Upper lobe of right lung (tissue), 1 donor: ENCODE data around the gene SNRPB. TPM values are rescaled to one million over a fixed set of nuclear protein-coding genes. Genes with fewer than 3 reads are reported as not detected.

Source experiments
- ATAC-seq: fragments of 200-7000 bp; cut with Tn5 transposase; one replicate; pipeline ENCODE4 v1.9.1; 2020; ENCODE audit warnings: mild to moderate bottlenecking, moderate library complexity
- DNase-seq: peaks from one replicate; pipeline ENCODE4 v3.0.0-alpha.2; 2020
- H3K27ac ChIP-seq: fragments of 200-600 bp; one replicate; pipeline ENCODE4 v1.8.0; 2022
- H3K27me3 ChIP-seq: fragments of 200-600 bp; one replicate; pipeline ENCODE4 v1.8.0; 2022; ENCODE audit warnings: mild to moderate bottlenecking
- H3K36me3 ChIP-seq: fragments of 200-600 bp; one replicate; pipeline ENCODE4 v1.8.0; 2022
- H3K4me1 ChIP-seq: fragments of 200-600 bp; one replicate; pipeline ENCODE4 v1.8.0; 2022
- H3K4me3 ChIP-seq: fragments of 200-600 bp; one replicate; pipeline ENCODE4 v1.8.0; 2022; ENCODE audit warnings: mild to moderate bottlenecking
- H3K9me3 ChIP-seq: fragments of 200-600 bp; one replicate; pipeline ENCODE4 v1.8.0; 2022
- intact Hi-C: fragments of 100-400 bp; cut with DNase I; formaldehyde crosslinking; loops from one replicate; pipeline ENCODE4 v1.11.0; 2022
- total RNA-seq: library from RNA; stranded (reverse); fragmentation: NEBNext Ultra II Directional; extraction: Animal tissue kit (Norgen Biotek cat#: 25700); gene quantifications from one replicate; pipeline ENCODE4 v1.2.1, GENCODE V29; 2021
- TF ChIP-seq, protein P1 (sequence below): fragments of 200-600 bp; IDR thresholded peaks from one replicate; pipeline ENCODE4 v1.8.0; 2022; ENCODE audit warnings: antibody characterized with exemption
- donor health status: DM: no; HTN: yes; CAD: no; lungs with severe emphysema.

SNRPB gene
- total RNA-seq, 1 donor from 2014 or later = 83.7 TPM

DNA sequence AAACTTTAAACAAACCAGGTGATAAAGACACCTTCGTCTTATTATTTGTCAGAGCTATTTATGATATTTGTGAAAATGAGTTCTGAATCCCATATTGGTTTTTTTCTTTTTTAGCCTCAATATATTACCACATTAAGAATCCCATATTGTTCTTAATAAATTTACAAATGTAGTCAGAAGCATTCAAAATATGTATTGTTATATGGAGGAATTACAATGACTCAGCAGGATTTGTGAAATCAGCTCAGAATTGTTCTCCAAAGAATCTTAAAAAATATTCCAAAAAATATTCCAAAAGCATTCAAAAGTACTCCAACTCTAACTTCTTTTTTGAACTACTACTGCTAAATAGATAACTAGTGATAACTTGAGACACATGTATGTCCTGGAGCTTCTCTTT is 44.6 kb upstream of the SNRPB start:
- TF ChIP-seq, protein P1, sequence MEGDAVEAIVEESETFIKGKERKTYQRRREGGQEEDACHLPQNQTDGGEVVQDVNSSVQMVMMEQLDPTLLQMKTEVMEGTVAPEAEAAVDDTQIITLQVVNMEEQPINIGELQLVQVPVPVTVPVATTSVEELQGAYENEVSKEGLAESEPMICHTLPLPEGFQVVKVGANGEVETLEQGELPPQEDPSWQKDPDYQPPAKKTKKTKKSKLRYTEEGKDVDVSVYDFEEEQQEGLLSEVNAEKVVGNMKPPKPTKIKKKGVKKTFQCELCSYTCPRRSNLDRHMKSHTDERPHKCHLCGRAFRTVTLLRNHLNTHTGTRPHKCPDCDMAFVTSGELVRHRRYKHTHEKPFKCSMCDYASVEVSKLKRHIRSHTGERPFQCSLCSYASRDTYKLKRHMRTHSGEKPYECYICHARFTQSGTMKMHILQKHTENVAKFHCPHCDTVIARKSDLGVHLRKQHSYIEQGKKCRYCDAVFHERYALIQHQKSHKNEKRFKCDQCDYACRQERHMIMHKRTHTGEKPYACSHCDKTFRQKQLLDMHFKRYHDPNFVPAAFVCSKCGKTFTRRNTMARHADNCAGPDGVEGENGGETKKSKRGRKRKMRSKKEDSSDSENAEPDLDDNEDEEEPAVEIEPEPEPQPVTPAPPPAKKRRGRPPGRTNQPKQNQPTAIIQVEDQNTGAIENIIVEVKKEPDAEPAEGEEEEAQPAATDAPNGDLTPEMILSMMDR = no peak
- Histone ChIP-seq H3K4me1 (no peaks in the 10 kb centered on the region), H3K27me3 (no peaks in the 10 kb centered on the region), H3K36me3 (no peaks in the 10 kb centered on the region), H3K27ac (no peak overlapping the region), H3K4me3 (no peak overlapping the region), H3K9me3 (no peaks in the 10 kb centered on the region)
- no peak for ATAC-seq
- no peak for DNase-seq
- intact Hi-C loops = loop anchor here (10.0 kb wide), 1 partner anchor 130 kb away; no protein-coding TSS in a partner anchor

DNA sequence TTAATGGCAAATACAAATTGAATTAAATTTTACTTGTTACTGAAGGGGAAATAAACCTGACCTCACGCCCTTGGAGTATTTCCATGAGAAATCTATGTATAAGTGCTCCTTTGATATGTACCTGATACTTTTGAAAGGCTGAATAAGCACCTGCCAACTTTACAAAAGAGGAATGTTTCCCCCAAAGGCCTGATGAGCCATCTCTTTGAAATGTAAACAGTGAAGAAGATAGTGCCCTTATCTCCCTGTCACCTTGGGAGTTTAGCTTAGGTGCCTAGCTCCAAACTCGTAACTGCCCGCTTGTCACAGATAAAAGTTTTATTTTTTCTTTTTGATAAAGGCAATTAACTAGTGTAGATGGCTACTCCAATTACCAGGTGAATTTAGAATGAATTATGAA is 39.2 kb upstream of the SNRPB start:
- intact Hi-C loops = loop anchor here (10.0 kb wide), 1 partner anchor 135 kb away; no protein-coding TSS in a partner anchor
- Histone ChIP-seq H3K9me3 (no peaks in the 10 kb centered on the region), H3K4me1 (peaks cover 14% of the 10 kb centered on the region), H3K36me3 (no peaks in the 10 kb centered on the region), H3K27me3 (no peaks in the 10 kb centered on the region), H3K27ac (no peak overlapping the region), H3K4me3 (peak overlapping the region; percentile 80)
- no peak for DNase-seq
- TF ChIP-seq, protein P1 = no peak
- ATAC-seq = no peak

DNA sequence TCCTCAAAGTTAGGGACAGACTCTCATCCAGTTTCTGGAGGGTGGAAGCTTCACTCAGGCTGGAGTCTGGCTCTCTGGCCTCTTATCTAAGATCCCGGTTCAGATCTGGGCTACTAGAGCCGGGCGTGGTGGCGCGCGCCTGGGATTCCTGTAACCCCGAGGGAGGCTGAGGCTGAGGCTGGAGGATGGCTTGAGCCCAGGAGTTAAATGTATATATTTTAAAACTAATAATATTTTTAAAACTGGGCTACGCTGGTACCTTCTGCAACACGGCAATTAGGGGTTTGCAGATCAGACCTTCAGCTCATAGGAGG is 38.8 kb upstream of the SNRPB start:
- intact Hi-C loops = no loop called here
- DNase-seq (no peak), ATAC-seq (no peak)
- H3K27ac ChIP-seq = peak overlapping the region; percentile 94
- no peaks in the 10 kb centered on the region for H3K36me3 ChIP-seq
- TF ChIP-seq, protein P1 = no peak
- H3K27me3 ChIP-seq = no peaks in the 10 kb centered on the region
- peaks cover 14% of the 10 kb centered on the region for H3K4me1 ChIP-seq
- H3K4me3 ChIP-seq = peak overlapping the region; percentile 80
- no peaks in the 10 kb centered on the region for H3K9me3 ChIP-seq

DNA sequence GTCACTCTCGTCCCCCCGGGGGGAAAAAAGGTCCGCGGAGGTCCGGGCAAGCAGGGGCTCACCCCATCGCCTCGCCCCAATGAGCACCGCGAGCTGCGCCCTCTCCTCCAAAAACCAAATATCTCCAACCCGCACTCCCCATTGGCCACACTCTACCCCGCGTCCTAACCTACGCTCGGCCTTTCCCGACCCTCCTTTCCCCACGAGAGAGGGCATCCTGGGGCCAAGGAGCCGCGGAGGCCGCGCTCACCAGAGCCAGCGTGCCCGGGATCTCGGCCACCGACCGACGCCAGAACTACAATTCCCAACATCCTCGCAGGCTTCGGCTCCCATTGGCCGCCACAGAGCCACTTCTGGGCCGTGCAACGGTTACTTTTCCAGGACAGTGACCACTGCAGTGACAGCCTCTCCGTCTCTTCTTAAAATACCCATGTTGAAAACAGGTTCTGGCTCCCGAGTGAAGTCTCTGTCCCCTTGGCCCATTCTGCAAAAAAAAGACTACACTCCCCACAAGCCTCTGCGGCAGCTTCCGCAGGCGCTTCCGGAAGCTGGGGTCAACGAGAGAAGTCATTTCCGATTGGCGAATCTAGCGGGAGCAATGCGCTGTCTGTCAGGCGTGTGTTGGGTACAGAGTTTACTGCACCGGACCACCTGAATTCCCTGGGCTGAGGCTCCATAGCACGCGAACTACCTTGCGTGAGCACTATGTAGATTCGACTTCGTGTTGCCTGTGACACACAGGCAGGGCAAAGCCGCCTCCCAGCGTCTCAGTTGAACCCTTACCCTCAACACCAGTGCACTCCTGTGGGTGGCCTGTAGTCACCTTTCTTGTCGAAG is 38.3 kb upstream of the SNRPB start, which contains the start of gene ZNF343:
TSS of gene ZNF343 (minus strand) at position 285 of the 837 bp plus-strand sequence. CDS start 15,020 bp downstream, outside the sequence.
- no peaks in the 10 kb centered on the region for H3K36me3 ChIP-seq
- peak within 1 kb of the TSS; percentile 94 for H3K27ac ChIP-seq
- peak; percentile 88 for DNase-seq
- H3K27me3 ChIP-seq = no peaks in the 10 kb centered on the region
- peak within 1 kb of the TSS; percentile 80 for H3K4me3 ChIP-seq
- intact Hi-C loops = no loop called here
- TF ChIP-seq, protein P1 = no peak
- no peaks in the 10 kb centered on the region for H3K9me3 ChIP-seq
- H3K4me1 ChIP-seq = peaks cover 14% of the 10 kb centered on the region
- ATAC-seq = peak; percentile 98

DNA sequence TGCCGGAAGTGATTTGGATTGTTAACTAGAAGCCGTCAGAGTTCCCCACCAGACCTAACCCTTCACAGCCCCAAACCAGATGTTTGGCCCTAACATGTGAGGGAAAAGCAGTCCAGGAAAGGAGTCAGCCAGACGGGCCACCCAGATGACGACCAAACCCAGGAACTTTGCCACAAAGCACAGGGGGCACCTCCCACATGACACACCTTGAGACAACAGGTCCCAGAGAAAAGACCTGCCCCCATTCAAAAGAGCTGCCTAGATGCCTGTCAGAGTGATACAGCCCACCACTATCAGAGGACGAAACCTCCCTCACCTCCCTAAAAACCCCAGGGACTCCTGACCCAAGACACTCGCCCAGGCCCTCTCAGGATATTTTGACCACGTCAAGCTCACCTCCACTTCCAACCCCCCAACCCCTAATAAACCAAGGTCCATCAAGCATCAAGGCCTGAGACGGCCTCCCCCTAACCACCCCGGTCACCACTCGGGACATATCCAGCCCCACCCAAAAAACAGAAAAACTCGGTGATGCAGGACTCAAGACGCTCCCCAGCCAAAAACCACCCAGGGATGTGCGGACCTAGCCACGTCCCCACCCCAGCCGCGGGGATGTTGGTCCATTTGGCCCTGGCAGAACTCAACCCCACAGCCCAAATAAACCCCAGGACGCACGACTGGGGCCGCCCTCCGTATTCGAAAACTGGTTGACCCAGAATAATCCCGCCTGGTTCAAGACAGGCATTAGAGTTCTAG is 37.5 kb upstream of the SNRPB start:
- H3K27me3 ChIP-seq = no peaks in the 10 kb centered on the region
- TF ChIP-seq, protein P1 = no peak
- H3K27ac ChIP-seq = peak overlapping the region; percentile 94
- no peaks in the 10 kb centered on the region for H3K9me3 ChIP-seq
- no peak for DNase-seq
- no peaks in the 10 kb centered on the region for H3K36me3 ChIP-seq
- peaks cover 14% of the 10 kb centered on the region for H3K4me1 ChIP-seq
- peak overlapping the region; percentile 80 for H3K4me3 ChIP-seq
- peak; percentile 37 for ATAC-seq
- intact Hi-C loops = no loop called here
